CD4-positive, CD25-positive, alpha-beta regulatory T cell (primary cell): ENCODE measurements around the gene ACKR4. TPM values are rescaled to one million over a fixed set of nuclear protein-coding genes. Genes with fewer than 3 reads are reported as not detected.
A peak's percentile ranks its signal among the peaks of the same experiment; 100 is the strongest.

Source experiments
- ATAC-seq, 2 donors: fragments of 150-1000 bp; cut with Tn5 transposase; one replicate each; pipeline ENCODE4 v1.10.0; 2021; ENCODE audit warnings: low read depth in 2 of 2, moderate number of reproducible peaks in 2 of 2, moderate library complexity in 1 of 2
- DNase-seq, 3 donors: peaks; one replicate each; pipeline versions ENCODE4 v3.0.0 to v3.0.0-alpha.2; 2012 to 2022; ENCODE audit warnings: mixed read lengths in 1 of 3
- H3K27ac ChIP-seq: one replicate; pipeline ENCODE4 v1.7.0; 2013; ENCODE audit warnings: mild to moderate bottlenecking, low read length; ENCODE audit not compliant: insufficient read depth, poor library complexity, severe bottlenecking
- H3K27me3 ChIP-seq: one replicate; pipeline ENCODE4 v1.7.0; 2013; ENCODE audit warnings: low read length; ENCODE audit not compliant: control insufficient read depth, insufficient read depth
- H3K36me3 ChIP-seq: one replicate; pipeline ENCODE4 v1.7.0; 2013; ENCODE audit warnings: mild to moderate bottlenecking, low read length, moderate library complexity; ENCODE audit not compliant: control insufficient read depth, insufficient read depth
- H3K4me1 ChIP-seq: 2 replicates; pipeline ENCODE4 v1.7.0; 2013; ENCODE audit warnings: mild to moderate bottlenecking, low read length; ENCODE audit not compliant: insufficient read depth, control insufficient read depth, poor library complexity, severe bottlenecking
- H3K4me3 ChIP-seq: one replicate; pipeline ENCODE4 v1.7.0; 2013; ENCODE audit warnings: low read depth, mild to moderate bottlenecking, low read length, moderate library complexity
- H3K9me3 ChIP-seq, 2 experiments: 1 replicate in 1 of 2; 2 replicates in 1 of 2; pipeline ENCODE4 v1.7.0; 2013; ENCODE audit warnings: low read length in 2 of 2, mild to moderate bottlenecking in 1 of 2, moderate library complexity in 1 of 2; ENCODE audit not compliant: control insufficient read depth in 2 of 2
- H3K27ac Mint-ChIP-seq, 3 donors: one replicate each; pipeline ENCODE4 v1.8.0; 2020 to 2022; ENCODE audit warnings: mild to moderate bottlenecking in 3 of 3, mixed read lengths in 3 of 3, moderate library complexity in 2 of 3
- H3K27me3 Mint-ChIP-seq: one replicate; pipeline ENCODE4 v1.8.0; 2022; ENCODE audit warnings: mild to moderate bottlenecking, mixed read lengths
- H3K36me3 Mint-ChIP-seq: one replicate; pipeline ENCODE4 v1.8.0; 2020; ENCODE audit warnings: mixed read lengths
- H3K4me1 Mint-ChIP-seq, 4 donors: one replicate each; pipeline ENCODE4 v1.8.0; 2020 to 2022; ENCODE audit warnings: mixed read lengths in 4 of 4, mild to moderate bottlenecking in 1 of 4
- H3K4me3 Mint-ChIP-seq, 4 donors: one replicate each; pipeline ENCODE4 v1.8.0; 2020 to 2022; ENCODE audit warnings: mild to moderate bottlenecking in 4 of 4, mixed read lengths in 4 of 4, moderate library complexity in 3 of 4
- H3K9me3 Mint-ChIP-seq, 7 donors: one replicate each; pipeline ENCODE4 v1.8.0; 2020 to 2022; ENCODE audit warnings: mixed read lengths in 7 of 7, mild to moderate bottlenecking in 3 of 7, moderate library complexity in 2 of 7
- polyA plus RNA-seq, 4 donors: library from polyadenylated mRNA; unstranded; fragments of 300-500 nt; fragmentation: Illumina TruSeq; gene quantifications; one replicate each; pipeline ENCODE4 v1.2.3, GENCODE V29; 2021
- total RNA-seq: library from RNA; stranded (reverse); gene quantifications from one replicate; pipeline ENCODE4 v1.2.3, GENCODE V29; 2022

ACKR4 gene
- total and polyA plus RNA-seq, 5 donors from 2014 or later, result 0.11 to 0.27 (median 0.16) TPM; not detected in 2

DNA sequence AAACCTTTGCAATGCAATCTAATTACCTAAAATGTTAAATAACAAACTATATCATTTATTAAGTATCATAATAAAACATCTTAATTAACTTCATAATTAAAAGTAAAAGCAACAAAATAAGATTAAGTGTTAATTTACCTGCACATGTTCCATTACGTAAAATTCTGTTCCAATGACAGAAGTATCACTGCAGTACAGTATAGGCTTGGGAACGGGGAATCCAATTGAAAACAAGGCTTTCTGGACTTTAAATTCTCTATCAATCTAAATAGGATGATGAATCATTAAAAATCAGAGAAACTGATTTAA lies 45.4 kb downstream of the ACKR4 start:
- Mint-ChIP-seq H3K36me3 (peaks cover 17% of the 10 kb centered on the region), H3K27me3 (no peaks in the 10 kb centered on the region), H3K4me1 (peaks cover 0 to 10% (median 6%) of the 10 kb centered on the region in 4 donors), H3K27ac (no peak overlapping the region), H3K4me3 (no peak overlapping the region), H3K9me3 (no peaks in the 10 kb centered on the region)
- Histone ChIP-seq H3K27me3 (no peaks in the 10 kb centered on the region), H3K4me1 (no peaks in the 10 kb centered on the region), H3K9me3 (no peaks in the 10 kb centered on the region), H3K36me3 (peaks cover 22% of the 10 kb centered on the region), H3K4me3 (no peak overlapping the region), H3K27ac (no peak overlapping the region)
- ATAC-seq, result no peak
- DNase-seq, result no peak

DNA sequence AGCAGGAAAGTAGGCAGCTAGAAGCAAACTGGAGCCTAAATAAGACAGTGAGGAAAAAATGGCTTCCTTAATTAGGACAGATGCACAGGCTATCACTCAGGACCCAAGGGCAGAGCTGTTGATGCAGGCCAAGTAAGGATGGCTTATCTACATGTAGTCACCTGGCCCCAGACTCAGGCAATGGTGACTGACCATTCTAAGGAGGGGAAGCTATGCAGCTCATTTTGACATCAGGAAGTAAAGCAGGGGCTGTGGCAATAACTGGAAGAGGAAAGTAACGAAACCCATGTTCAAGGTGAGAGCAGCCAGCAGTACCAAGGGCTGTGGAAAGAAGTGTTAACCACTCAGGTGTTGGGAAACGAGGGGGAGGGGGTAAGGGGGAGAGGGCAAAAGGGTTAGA lies 46.3 kb downstream of the ACKR4 start:
- H3K27ac ChIP-seq, result no peak overlapping the region
- Mint-ChIP-seq H3K4me1 (peaks cover 0 to 13% (median 7%) of the 10 kb centered on the region in 4 donors), H3K4me3 (no peak overlapping the region), H3K9me3 (no peaks in the 10 kb centered on the region), H3K36me3 (peaks cover 17% of the 10 kb centered on the region), H3K27me3 (no peaks in the 10 kb centered on the region), H3K27ac (peak overlapping the region in 1 of 3 donors; percentile 56)
- H3K4me1 ChIP-seq, result no peaks in the 10 kb centered on the region
- H3K36me3 ChIP-seq, result peaks cover 16% of the 10 kb centered on the region
- ATAC-seq (no peak), DNase-seq (no peak)
- H3K9me3 ChIP-seq, result no peaks in the 10 kb centered on the region
- H3K4me3 ChIP-seq, result no peak overlapping the region
- H3K27me3 ChIP-seq, result no peaks in the 10 kb centered on the region

DNA sequence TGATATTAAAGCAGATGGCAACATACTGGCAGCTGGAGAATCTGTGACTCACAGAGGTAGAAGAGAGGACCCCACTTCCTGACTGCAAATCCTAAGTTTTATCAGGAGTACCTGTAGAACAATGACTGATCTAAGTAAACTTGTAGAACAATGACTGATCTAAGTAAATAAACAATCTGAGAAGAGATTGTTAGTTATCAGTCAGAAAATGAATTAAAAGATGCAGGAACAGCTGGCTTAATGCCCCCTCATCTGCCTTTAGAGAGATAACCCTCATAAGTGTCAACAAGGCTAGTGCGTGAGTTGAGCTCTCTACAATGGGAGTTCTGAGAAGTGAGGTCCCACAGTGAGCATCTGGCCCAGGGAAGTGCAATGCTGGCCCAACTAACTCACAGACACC lies 48.0 kb downstream of the ACKR4 start:
- Mint-ChIP-seq H3K36me3 (peaks cover 3% of the 10 kb centered on the region), H3K4me3 (no peak overlapping the region), H3K9me3 (no peaks in the 10 kb centered on the region), H3K4me1 (peaks cover 0 to 13% (median 7%) of the 10 kb centered on the region in 4 donors), H3K27ac (peak overlapping the region in 1 of 3 donors; percentile 54), H3K27me3 (no peaks in the 10 kb centered on the region)
- Histone ChIP-seq H3K4me3 (no peak overlapping the region), H3K36me3 (peaks cover 4% of the 10 kb centered on the region), H3K27ac (no peak overlapping the region), H3K27me3 (no peaks in the 10 kb centered on the region), H3K9me3 (no peaks in the 10 kb centered on the region), H3K4me1 (no peaks in the 10 kb centered on the region)
- no peak for DNase-seq
- no peak for ATAC-seq

DNA sequence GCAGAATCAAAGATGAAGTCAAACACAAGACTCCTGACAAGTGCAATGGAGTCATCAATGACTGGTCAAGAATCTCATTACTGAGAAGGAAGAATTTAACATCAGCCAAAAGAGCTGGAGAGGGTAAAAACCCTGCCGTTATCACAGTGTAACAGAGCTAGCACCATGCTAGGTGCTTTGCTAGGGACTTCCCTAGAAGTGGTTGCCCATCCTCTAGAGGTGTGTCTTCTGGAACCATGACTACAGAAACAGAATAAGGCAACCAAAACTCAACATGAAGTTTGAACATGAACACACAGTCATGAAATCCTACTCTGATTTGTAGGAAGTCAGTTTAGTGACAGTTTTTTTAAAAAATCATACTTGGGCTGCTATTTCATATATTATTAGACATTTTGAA lies 53.1 kb downstream of the ACKR4 start:
- Histone ChIP-seq H3K9me3 (no peaks in the 10 kb centered on the region), H3K4me3 (no peak overlapping the region), H3K36me3 (no peaks in the 10 kb centered on the region), H3K27me3 (no peaks in the 10 kb centered on the region), H3K4me1 (no peaks in the 10 kb centered on the region), H3K27ac (no peak overlapping the region)
- Mint-ChIP-seq H3K27me3 (no peaks in the 10 kb centered on the region), H3K36me3 (peaks cover 2% of the 10 kb centered on the region), H3K4me1 (peaks cover under 1 to 16% (median 5%) of the 10 kb centered on the region in 4 donors), H3K4me3 (peak overlapping the region in 1 of 4 donors; percentile 53), H3K27ac (no peak overlapping the region), H3K9me3 (no peaks in the 10 kb centered on the region)
- DNase-seq (no peak), ATAC-seq (no peak)

Other genes with a start within 250 kb of the ACKR4 start
- 29.4 TPM for gene DNAJC13, start 179.8 kb upstream of the ACKR4 start, total RNA-seq
- gene DNAJC13, start 179.8 kb upstream of the ACKR4 start, polyA plus RNA-seq, result 10 to 100 TPM in 2 of 4 donors, 1 to 10 TPM in 2; 7.1 to 12.7 (median 9.1) TPM
- gene ACAD11, start 62.5 kb downstream of the ACKR4 start, total RNA-seq, result 27.5 TPM
- 1 to 10 TPM; 2.7 to 5.0 (median 4.0) TPM for gene ACAD11, start 62.5 kb downstream of the ACKR4 start, polyA plus RNA-seq
- gene UBA5, start 63.1 kb downstream of the ACKR4 start, total RNA-seq, result 20.7 TPM
- gene UBA5, start 63.1 kb downstream of the ACKR4 start, polyA plus RNA-seq, result 10 to 100 TPM; 25.2 to 34.4 (median 30.0) TPM
- gene NPHP3, start 125.1 kb downstream of the ACKR4 start, total RNA-seq, result 33.0 TPM
- 1 to 10 TPM; 2.0 to 6.5 (median 5.8) TPM for gene NPHP3, start 125.1 kb downstream of the ACKR4 start, polyA plus RNA-seq